Dermis microvascular lymphatic vessel endothelial cell (primary cell): Measurements from ENCODE around the gene PPIF. TPM values are rescaled to one million over a fixed set of nuclear protein-coding genes. Genes with fewer than 3 reads are reported as not detected.

ENCODE experiments used
- DNase-seq, 2 donors: peaks; one replicate each; pipeline versions ENCODE4 v3.0.0 to v3.0.0-alpha.2; 2010; ENCODE audit warnings: low read depth in 2 of 2
- total RNA-seq: library from RNA; depleted of rRNA; stranded (reverse); fragments of >200 nt; gene quantifications from 2 replicates; pipeline ENCODE4 v1.2.1, GENCODE V29; 2014

Gene PPIF
- total RNA-seq, 1 donor from 2014 or later: 12.7 TPM

GRCh38 chr10:79348640-79348988 is 1.3 kb downstream of the PPIF start:
- no peak for DNase-seq

GRCh38 chr10:79349072-79349491 is 1.8 kb downstream of the PPIF start:
- DNase-seq: no peak

- no peak for DNase-seq
Measured at GRCh38 chr10:79349766-79350406, 2.6 kb downstream of the PPIF start.

GRCh38 chr10:79350407-79351154 is 3.3 kb downstream of the PPIF start:
- no peak for DNase-seq

- no peak for DNase-seq
Measured at GRCh38 chr10:79351332-79351731, 4.1 kb downstream of the PPIF start.

GRCh38 chr10:79352035-79352877 is 5.0 kb downstream of the PPIF start:
- no peak for DNase-seq

GRCh38 chr10:79353000-79353406 is 5.7 kb downstream of the PPIF start:
- DNase-seq: no peak

- DNase-seq: no peak
Measured at GRCh38 chr10:79353726-79354125, 6.5 kb downstream of the PPIF start.

GRCh38 chr10:79354141-79354540 is 6.9 kb downstream of the PPIF start:
- no peak for DNase-seq

- DNase-seq: no peak
Measured at GRCh38 chr10:79354615-79355014, 7.3 kb downstream of the PPIF start.

GRCh38 chr10:79355420-79356017 is 8.2 kb downstream of the PPIF start:
- DNase-seq: no peak

- DNase-seq: no peak
Measured at GRCh38 chr10:79356104-79356503, 8.8 kb downstream of the PPIF start.

- DNase-seq: no peak
Measured at GRCh38 chr10:79357180-79357579, 9.9 kb downstream of the PPIF start.

- no peak for DNase-seq
Measured at GRCh38 chr10:79358811-79359210, 11.5 kb downstream of the PPIF start.

GRCh38 chr10:79359816-79360498 is 12.7 kb downstream of the PPIF start:
- DNase-seq: no peak

- no peak for DNase-seq
Measured at GRCh38 chr10:79360499-79361342, 13.5 kb downstream of the PPIF start.

- DNase-seq: no peak
Measured at GRCh38 chr10:79361726-79362397, 14.6 kb downstream of the PPIF start.

- no peak for DNase-seq
Measured at GRCh38 chr10:79367426-79368189, 20.3 kb downstream of the PPIF start.

- DNase-seq: no peak
Measured at GRCh38 chr10:79372871-79373270, 25.6 kb downstream of the PPIF start.
